Activated CD8-positive, alpha-beta memory T cell treated with anti-CD3 and anti-CD28 coated beads for 36 hours (primary cell): ENCODE results near the gene EMCN. TPM values are rescaled to one million over a fixed set of nuclear protein-coding genes. Genes with fewer than 3 reads are reported as not detected.

Experiments
- CTCF ChIA-PET: fragments of 350-600 bp; sonication (Branson Sonifier 250); formaldehyde crosslinking; loops from one replicate; lab custom pipeline; 2021; ENCODE audit warnings: antibody characterized with exemption; lab: Charles Lee
- POLR2A ChIA-PET: fragments of 350-600 bp; sonication (Branson Sonifier 250); formaldehyde crosslinking; loops from one replicate; lab custom pipeline; 2021; ENCODE audit warnings: antibody characterized with exemption; lab: Charles Lee
- total RNA-seq, 2 experiments: library from RNA; stranded (reverse); gene quantifications; one replicate each; pipeline ENCODE4 v1.2.3, GENCODE V29; 2021

EMCN gene
- total RNA-seq, 2 experiments from 2014 or later: not detected

- CTCF ChIA-PET: no interaction called here
- POLR2A ChIA-PET: no interaction called here
Observed at GRCh38 chr4:100495074-100495473, 22.7 kb downstream of the EMCN start.

GRCh38 chr4:100494166-100494565 lies 23.7 kb downstream of the EMCN start:
- ChIA-PET CTCF (no interaction called here), POLR2A (no interaction called here)

- ChIA-PET CTCF (no interaction called here), POLR2A (no interaction called here)
Observed at GRCh38 chr4:100493756-100494155, 24.1 kb downstream of the EMCN start.

- ChIA-PET CTCF (no interaction called here), POLR2A (no interaction called here)
Observed at GRCh38 chr4:100492129-100492528, 25.7 kb downstream of the EMCN start.

- ChIA-PET CTCF (no interaction called here), POLR2A (no interaction called here)
Observed at GRCh38 chr4:100489305-100489704, 28.5 kb downstream of the EMCN start.

GRCh38 chr4:100486496-100486895 lies 31.3 kb downstream of the EMCN start:
- POLR2A ChIA-PET: no interaction called here
- CTCF ChIA-PET: no interaction called here

- CTCF ChIA-PET: no interaction called here
- POLR2A ChIA-PET: no interaction called here
Observed at GRCh38 chr4:100483796-100484195, 34.0 kb downstream of the EMCN start.

- POLR2A ChIA-PET: no interaction called here
- CTCF ChIA-PET: no interaction called here
Observed at GRCh38 chr4:100479971-100480370, 37.9 kb downstream of the EMCN start.

GRCh38 chr4:100469555-100469954 lies 48.3 kb downstream of the EMCN start:
- POLR2A ChIA-PET: no interaction called here
- CTCF ChIA-PET: no interaction called here

- ChIA-PET CTCF (no interaction called here), POLR2A (no interaction called here)
Observed at GRCh38 chr4:100466501-100466900, 51.3 kb downstream of the EMCN start.

GRCh38 chr4:100461807-100462605 lies 55.8 kb downstream of the EMCN start:
- CTCF ChIA-PET: no interaction called here
- POLR2A ChIA-PET: no interaction called here

GRCh38 chr4:100450449-100450848 lies 67.4 kb downstream of the EMCN start:
- POLR2A ChIA-PET: no interaction called here
- CTCF ChIA-PET: no interaction called here

- ChIA-PET POLR2A (no interaction called here), CTCF (no interaction called here)
Observed at GRCh38 chr4:100431416-100431815, 86.4 kb downstream of the EMCN start.

GRCh38 chr4:100430451-100430850 lies 87.4 kb downstream of the EMCN start:
- POLR2A ChIA-PET: no interaction called here
- CTCF ChIA-PET: no interaction called here

- POLR2A ChIA-PET: no interaction called here
Observed at GRCh38 chr4:100429616-100430015, 88.2 kb downstream of the EMCN start.

GRCh38 chr4:100428051-100428450 lies 89.8 kb downstream of the EMCN start:
- POLR2A ChIA-PET: no interaction called here
- CTCF ChIA-PET: no interaction called here

More at GRCh38 chr4:100429616-100430015, 88.2 kb downstream of the EMCN start:
- CTCF ChIA-PET: no interaction called here

- CTCF ChIA-PET: no interaction called here
Observed at GRCh38 chr4:100424376-100424775, 93.4 kb downstream of the EMCN start.

GRCh38 chr4:100422894-100423293 lies 94.9 kb downstream of the EMCN start:
- POLR2A ChIA-PET: no interaction called here

More at GRCh38 chr4:100424376-100424775, 93.4 kb downstream of the EMCN start:
- POLR2A ChIA-PET: no interaction called here

GRCh38 chr4:100421361-100421978 lies 96.4 kb downstream of the EMCN start:
- CTCF ChIA-PET: no interaction called here
- POLR2A ChIA-PET: no interaction called here

More at GRCh38 chr4:100422894-100423293, 94.9 kb downstream of the EMCN start:
- CTCF ChIA-PET: no interaction called here

GRCh38 chr4:100420571-100420970 lies 97.3 kb downstream of the EMCN start:
- ChIA-PET POLR2A (no interaction called here), CTCF (no interaction called here)

- POLR2A ChIA-PET: no interaction called here
- CTCF ChIA-PET: no interaction called here
Observed at GRCh38 chr4:100417565-100417964, 100.3 kb downstream of the EMCN start.
